HG03066 (cell line): Measurements from ENCODE around the gene RACGAP1.

Experiments
- ATAC-seq: cut with Tn5 transposase; IDR thresholded peaks from one replicate; pipeline ENCODE4 v1.9.1; 2021; ENCODE audit warnings: low read depth; ENCODE audit not compliant: unreplicated experiment

Gene RACGAP1

GRCh38 chr12:50056639-50056976 lies 31.3 kb upstream of the RACGAP1 start:
- no peak for ATAC-seq

DNA sequence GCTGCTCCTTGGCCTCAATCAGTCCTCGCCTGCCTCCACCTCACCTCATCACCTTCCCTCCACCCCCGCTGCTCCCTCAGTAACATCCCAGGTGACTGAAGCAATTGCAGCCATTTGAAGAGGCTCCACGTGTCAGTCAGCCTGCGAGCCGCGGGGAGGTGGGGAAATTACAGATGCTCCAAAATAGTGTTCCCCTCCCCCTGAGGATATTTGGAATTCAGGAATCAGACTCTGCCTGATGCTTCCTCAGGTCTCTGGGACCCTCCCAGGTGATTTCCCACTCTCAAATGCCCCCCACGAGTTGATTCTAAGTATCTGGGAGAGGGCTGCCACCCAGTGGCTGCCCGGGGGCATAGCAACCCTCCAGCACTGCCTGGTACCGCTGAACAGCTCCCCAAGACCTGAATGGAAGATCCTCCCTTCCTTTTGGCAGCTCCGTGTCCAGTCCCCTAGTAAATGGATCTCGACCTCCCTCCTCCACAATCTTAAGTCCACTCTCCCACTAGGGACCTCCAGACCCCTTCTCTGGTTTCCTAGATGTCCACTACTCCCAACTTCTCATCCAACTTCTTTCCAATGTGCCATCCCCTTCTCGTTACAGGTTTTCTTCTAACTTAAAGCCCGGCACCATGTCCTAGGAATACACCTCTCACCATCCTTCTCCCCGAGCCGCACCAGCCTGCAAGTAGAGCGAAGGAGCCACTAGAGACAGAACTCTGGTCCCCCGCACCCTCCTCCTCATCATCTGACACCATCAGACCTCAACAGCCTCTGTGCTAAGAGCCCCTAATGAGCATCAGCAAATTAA lies 30.7 kb upstream of the RACGAP1 start:
- ATAC-seq, result no peak

- ATAC-seq, result no peak
These were observed 28.3 kb upstream of the RACGAP1 start for GRCh38 chr12:50053583-50053982.

DNA sequence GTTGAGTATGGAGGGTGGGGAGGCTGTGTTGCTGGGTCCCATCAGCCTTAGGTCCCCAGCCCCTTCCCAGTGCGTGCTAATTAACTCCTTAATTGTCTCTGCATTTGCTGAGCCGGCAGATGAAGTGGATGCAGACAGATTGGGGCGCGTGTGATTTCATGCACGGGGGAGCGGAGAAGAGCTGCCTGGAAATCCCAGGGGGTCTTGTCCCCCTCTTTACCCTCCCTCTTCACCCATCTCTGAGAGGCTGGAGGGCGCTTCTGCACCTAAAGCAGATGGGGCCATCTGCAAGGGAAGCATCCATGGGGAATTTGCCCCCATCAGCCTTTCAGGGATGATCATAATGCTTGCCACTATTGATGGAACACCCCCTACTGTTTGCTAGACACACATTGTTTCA lies 27.7 kb upstream of the RACGAP1 start:
- ATAC-seq, result no peak

GRCh38 chr12:50052544-50052943 lies 27.2 kb upstream of the RACGAP1 start:
- ATAC-seq, result no peak

- ATAC-seq, result no peak
These were observed 26.0 kb upstream of the RACGAP1 start for GRCh38 chr12:50051101-50051806.

- no peak for ATAC-seq
These were observed 25.3 kb upstream of the RACGAP1 start for GRCh38 chr12:50050410-50051098.

- no peak for ATAC-seq
These were observed 24.8 kb upstream of the RACGAP1 start for GRCh38 chr12:50050119-50050385.

- no peak for ATAC-seq
These were observed 24.2 kb upstream of the RACGAP1 start for GRCh38 chr12:50049254-50050118.

DNA sequence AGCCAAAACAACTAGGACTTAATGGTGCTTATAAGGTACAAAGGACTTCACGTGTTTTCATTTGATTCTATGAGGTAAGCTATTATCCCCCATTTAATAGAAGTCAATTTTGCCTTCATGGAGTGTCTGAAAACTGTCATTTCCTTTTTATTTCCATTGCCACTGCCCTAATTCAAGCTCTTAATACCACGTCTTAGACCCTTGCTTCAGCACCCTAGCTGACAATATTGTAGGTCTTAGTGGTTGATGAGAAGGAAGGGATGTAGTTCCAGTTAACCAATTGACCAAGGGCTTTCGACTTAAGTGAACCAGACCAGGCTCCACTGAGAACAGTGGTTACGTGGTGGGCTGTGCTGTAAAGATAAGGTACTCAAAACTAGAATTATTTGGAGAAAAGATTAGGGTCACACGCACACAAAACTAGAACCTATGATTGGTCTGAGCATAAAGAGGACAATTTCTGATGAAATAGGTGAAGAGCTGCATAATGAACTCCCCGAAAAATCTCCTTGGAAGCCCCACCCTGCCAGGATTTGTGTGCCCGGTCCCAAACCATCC lies 22.5 kb upstream of the RACGAP1 start:
- no peak for ATAC-seq

DNA sequence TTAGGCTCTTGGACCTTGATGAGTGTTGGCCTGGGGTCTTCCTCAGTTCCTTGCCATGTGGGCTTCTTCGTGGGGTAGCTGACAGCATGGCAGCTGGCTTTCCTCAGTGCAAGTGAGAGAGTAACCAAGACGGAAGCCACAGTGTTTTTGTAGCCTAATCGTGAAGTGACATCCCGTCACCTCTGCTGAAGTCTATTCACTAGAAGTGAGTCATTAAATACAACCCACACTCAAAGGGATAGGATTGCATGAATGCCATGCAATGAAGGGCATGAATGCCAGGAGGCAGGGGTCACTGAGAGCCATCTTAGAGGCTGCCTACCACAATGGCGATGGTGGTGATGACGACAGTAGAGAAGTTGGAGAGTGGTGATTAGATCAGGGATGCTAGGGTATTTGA lies 18.6 kb upstream of the RACGAP1 start:
- ATAC-seq, result no peak

DNA sequence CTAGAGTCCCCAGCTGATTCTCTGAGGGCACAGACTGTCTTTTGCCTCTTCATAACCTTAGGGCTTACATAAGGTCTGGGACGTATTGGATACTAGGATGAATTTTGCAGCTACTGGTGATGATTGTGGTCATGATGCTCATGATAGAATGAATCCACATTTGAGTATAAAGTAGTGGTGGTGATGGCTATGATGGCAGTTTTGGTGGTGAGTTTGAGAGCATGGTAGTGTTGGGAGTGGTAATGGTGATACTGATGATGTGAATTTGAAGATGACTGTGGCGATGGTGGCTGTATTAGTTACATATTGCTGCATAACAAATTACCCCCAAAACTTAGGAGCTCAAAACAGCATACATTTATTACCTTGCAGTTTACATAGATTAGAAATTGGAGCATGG lies 18.0 kb upstream of the RACGAP1 start:
- no peak for ATAC-seq

GRCh38 chr12:50042693-50043092 lies 17.4 kb upstream of the RACGAP1 start:
- ATAC-seq, result no peak

DNA sequence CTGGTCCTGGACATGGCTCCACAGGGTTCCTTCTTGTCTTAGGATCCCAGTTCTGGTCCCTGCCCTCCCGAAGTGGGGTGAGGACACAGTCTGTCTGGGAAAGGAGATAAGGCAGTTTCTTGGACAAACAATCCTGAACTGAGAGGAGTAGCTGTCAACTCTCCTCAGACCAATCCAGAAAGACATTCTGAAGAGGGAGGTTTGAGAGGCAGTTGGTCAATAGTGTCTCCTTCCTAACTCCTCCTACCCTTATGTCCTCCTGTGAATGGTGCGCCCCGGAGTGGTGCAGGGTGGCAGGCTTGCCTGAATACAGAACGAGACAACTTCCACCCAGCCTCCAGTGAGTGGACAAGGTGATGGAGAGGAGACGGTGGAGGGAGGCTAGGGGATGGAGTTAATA lies 16.7 kb upstream of the RACGAP1 start:
- no peak for ATAC-seq

- no peak for ATAC-seq
These were observed 16.0 kb upstream of the RACGAP1 start for GRCh38 chr12:50041062-50041860.

- no peak for ATAC-seq
These were observed 15.4 kb upstream of the RACGAP1 start for GRCh38 chr12:50040657-50041056.

DNA sequence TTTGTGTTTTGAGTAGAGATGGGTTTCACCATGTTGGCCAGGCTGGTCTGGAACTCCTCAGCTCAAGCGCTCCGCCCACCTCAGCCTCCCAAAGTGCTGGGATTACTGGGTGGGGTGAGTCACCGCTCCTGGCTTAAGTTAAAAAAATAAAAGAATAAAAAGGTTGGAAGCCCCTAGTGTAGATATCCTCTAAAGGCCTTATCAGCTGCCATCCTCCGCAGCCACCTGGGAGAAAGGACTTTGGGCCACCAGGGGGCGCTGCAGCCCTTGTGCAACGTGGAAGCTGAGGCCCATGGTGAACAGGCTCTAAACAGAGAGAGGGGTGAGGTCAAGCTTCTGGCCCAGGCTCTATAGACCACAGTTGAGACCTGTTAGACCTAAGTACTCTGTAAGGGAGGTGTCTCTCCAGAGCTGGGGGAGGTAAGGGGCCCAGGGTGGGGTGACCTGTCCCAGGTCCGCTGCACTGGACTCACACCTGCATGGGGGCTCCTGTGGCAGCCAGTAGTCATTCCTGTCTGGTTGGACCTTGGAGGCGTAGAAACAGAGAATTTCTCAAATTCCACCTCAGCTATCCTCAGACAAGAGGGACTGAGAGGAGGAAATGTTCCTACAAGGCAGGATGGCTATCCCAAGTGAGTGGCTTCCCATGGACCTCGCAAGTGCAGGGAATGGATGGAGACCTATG lies 14.0 kb upstream of the RACGAP1 start:
- no peak for ATAC-seq

DNA sequence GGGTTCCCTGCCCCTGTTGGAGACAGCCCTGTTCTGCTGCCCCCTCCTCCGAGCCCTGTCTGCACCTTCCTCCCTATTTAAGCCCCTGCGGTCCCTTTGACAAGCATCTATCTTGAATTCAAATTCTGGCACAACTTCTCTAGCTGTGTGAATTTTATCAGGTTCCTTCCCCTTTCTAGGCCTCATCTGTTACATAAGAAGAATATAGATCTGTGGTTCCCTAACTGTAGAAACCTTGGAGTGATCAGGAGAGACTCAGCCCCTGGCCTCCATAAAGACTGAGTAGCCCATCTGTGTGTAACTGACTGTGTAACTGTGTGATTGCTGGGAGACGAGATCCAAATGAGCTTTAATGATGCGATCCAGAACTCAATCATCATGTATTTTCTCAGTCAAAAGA lies 13.0 kb upstream of the RACGAP1 start:
- ATAC-seq, result no peak

- no peak for ATAC-seq
These were observed 7.7 kb upstream of the RACGAP1 start for GRCh38 chr12:50032854-50033581.
